H9 (cell line): ENCODE data around the gene SNX33. TPM values are rescaled to one million over a fixed set of nuclear protein-coding genes. Genes with fewer than 3 reads are reported as not detected.

Experiments used
- DNase-seq: peaks from one replicate; pipeline ENCODE4 v3.0.0-alpha.2; 2017
- H2AFZ ChIP-seq: one replicate; pipeline ENCODE4 v1.6.1; 2013; ENCODE audit warnings: mild to moderate bottlenecking, low read length, control low read depth, moderate library complexity
- H2AK5ac ChIP-seq: 2 replicates; pipeline ENCODE4 v1.6.1; 2013; ENCODE audit warnings: low read length, control low read depth, mixed read lengths; ENCODE audit not compliant: insufficient read length
- H2BK120ac ChIP-seq: one replicate; pipeline ENCODE4 v1.6.1; 2013; ENCODE audit warnings: low read depth, mild to moderate bottlenecking, low read length, control low read depth, inconsistent platforms; ENCODE audit not compliant: poor library complexity, severe bottlenecking
- H2BK12ac ChIP-seq: 2 replicates; pipeline ENCODE4 v1.6.1; 2013; ENCODE audit warnings: low read length, control low read depth, mixed read lengths, low read depth; ENCODE audit not compliant: insufficient read length
- H2BK15ac ChIP-seq: 2 replicates; pipeline ENCODE4 v1.6.1; 2013; ENCODE audit warnings: low read depth, low read length, control low read depth
- H2BK20ac ChIP-seq: one replicate; pipeline ENCODE4 v1.6.1; 2013; ENCODE audit warnings: low read depth, mild to moderate bottlenecking, low read length, control low read depth, inconsistent platforms; ENCODE audit not compliant: poor library complexity, severe bottlenecking
- H2BK5ac ChIP-seq: 2 replicates; pipeline ENCODE4 v1.6.1; 2013; ENCODE audit warnings: low read length, control low read depth, mixed read lengths; ENCODE audit not compliant: insufficient read length
- H3K14ac ChIP-seq: 2 replicates; pipeline ENCODE4 v1.6.1; 2013; ENCODE audit warnings: low read length, control low read depth; ENCODE audit not compliant: insufficient read depth
- H3K18ac ChIP-seq: 2 replicates; pipeline ENCODE4 v1.6.1; 2013; ENCODE audit warnings: low read depth, mild to moderate bottlenecking, mixed read lengths, low read length, control low read depth; ENCODE audit not compliant: insufficient read length
- H3K23ac ChIP-seq: 2 replicates; pipeline ENCODE4 v1.6.1; 2013; ENCODE audit warnings: low read length, control low read depth, mixed read lengths, low read depth; ENCODE audit not compliant: insufficient read length
- H3K23me2 ChIP-seq: 2 replicates; pipeline ENCODE4 v1.6.1; 2013; ENCODE audit warnings: low read depth, mild to moderate bottlenecking, mixed read lengths, low read length, control low read depth; ENCODE audit not compliant: insufficient read length, poor library complexity, severe bottlenecking
- H3K27ac ChIP-seq: 2 replicates; pipeline ENCODE4 v1.5.1; 2013; ENCODE audit warnings: low read length, control low read depth, mixed read lengths, low read depth; ENCODE audit not compliant: insufficient read length
- H3K27me3 ChIP-seq: 2 replicates; pipeline ENCODE4 v1.6.1; 2013; ENCODE audit warnings: low read length, control low read depth, inconsistent platforms; ENCODE audit not compliant: insufficient read depth
- H3K4ac ChIP-seq: 2 replicates; pipeline ENCODE4 v1.6.1; 2013; ENCODE audit warnings: low read depth, mild to moderate bottlenecking, control low read depth, inconsistent platforms, low read length, moderate library complexity
- H3K4me1 ChIP-seq: 2 replicates; pipeline ENCODE4 v1.6.1; 2013; ENCODE audit warnings: low read length, control low read depth, inconsistent platforms; ENCODE audit not compliant: insufficient read depth
- H3K4me2 ChIP-seq: 2 replicates; pipeline ENCODE4 v1.6.1; 2013; ENCODE audit warnings: low read length, control low read depth, mixed read lengths; ENCODE audit not compliant: insufficient read length, insufficient read depth
- H3K56ac ChIP-seq: 2 replicates; pipeline ENCODE4 v1.6.1; 2013; ENCODE audit warnings: low read depth, mild to moderate bottlenecking, mixed read lengths, low read length, control low read depth; ENCODE audit not compliant: insufficient read length
- H3K79me1 ChIP-seq: 2 replicates; pipeline ENCODE4 v1.6.1; 2013; ENCODE audit warnings: low read depth, mild to moderate bottlenecking, moderate library complexity, low read length, control low read depth, inconsistent platforms; ENCODE audit not compliant: insufficient read depth, poor library complexity, severe bottlenecking
- H3K79me2 ChIP-seq: 2 replicates; pipeline ENCODE4 v1.6.1; 2013; ENCODE audit warnings: low read length, control low read depth, inconsistent platforms; ENCODE audit not compliant: insufficient read depth
- H3K9ac ChIP-seq: 2 replicates; pipeline ENCODE4 v1.6.1; 2013; ENCODE audit warnings: low read length, control low read depth, mixed read lengths; ENCODE audit not compliant: insufficient read length; ENCODE audit errors: extremely low read depth
- H3K9me3 ChIP-seq: one replicate; pipeline ENCODE4 v1.6.1; 2013; ENCODE audit warnings: low read depth, low read length, inconsistent platforms; ENCODE audit not compliant: control insufficient read depth
- H3T11ph ChIP-seq: one replicate; pipeline ENCODE4 v1.6.1; 2013; ENCODE audit warnings: mild to moderate bottlenecking, low read length, control low read depth, inconsistent platforms
- H4K20me1 ChIP-seq: one replicate; pipeline ENCODE4 v1.6.1; 2013; ENCODE audit not compliant: control insufficient read depth, insufficient read length, insufficient read depth
- H4K5ac ChIP-seq: 2 replicates; pipeline ENCODE4 v1.6.1; 2013; ENCODE audit warnings: low read depth, mild to moderate bottlenecking, mixed read lengths, low read length, control low read depth; ENCODE audit not compliant: insufficient read length
- H4K8ac ChIP-seq: replicated peaks from 2 replicates; pipeline ENCODE4 v1.6.1; 2013; ENCODE audit warnings: low read length, control low read depth, mixed read lengths, low read depth; ENCODE audit not compliant: insufficient read length
- H4K91ac ChIP-seq: 2 replicates; pipeline ENCODE4 v1.6.1; 2013; ENCODE audit warnings: low read depth, mild to moderate bottlenecking, moderate library complexity, mixed read lengths, low read length, control low read depth; ENCODE audit not compliant: insufficient read length
- H3K27ac Mint-ChIP-seq, 3 experiments: 2 replicates in 2 of 3; 3 replicates in 1 of 3; pipeline ENCODE4 v1.8.0; 2020 to 2021; ENCODE audit warnings: mixed read lengths in 3 of 3, mild to moderate bottlenecking in 1 of 3, moderate library complexity in 1 of 3
- H3K27me3 Mint-ChIP-seq: 2 replicates; pipeline ENCODE4 v1.8.0; 2021; ENCODE audit warnings: low read depth, mild to moderate bottlenecking, moderate library complexity, mixed read lengths
- H3K36me3 Mint-ChIP-seq, 3 experiments: 2 replicates in 2 of 3; 3 replicates in 1 of 3; pipeline ENCODE4 v1.8.0; 2020 to 2021; ENCODE audit warnings: low read depth in 3 of 3, mixed read lengths in 3 of 3; ENCODE audit not compliant: insufficient read depth in 1 of 3
- H3K4me1 Mint-ChIP-seq, 2 experiments: 2 replicates each; pipeline ENCODE4 v1.8.0; 2020; ENCODE audit warnings: mixed read lengths in 2 of 2
- H3K4me3 Mint-ChIP-seq, 2 experiments: 2 replicates in 1 of 2; 3 replicates in 1 of 2; pipeline ENCODE4 v1.8.0; 2020 to 2021; ENCODE audit warnings: mild to moderate bottlenecking in 2 of 2, mixed read lengths in 2 of 2, moderate library complexity in 1 of 2
- H3K9me3 Mint-ChIP-seq, 2 experiments: 2 replicates in 1 of 2; 3 replicates in 1 of 2; pipeline ENCODE4 v1.8.0; 2020; ENCODE audit warnings: mild to moderate bottlenecking in 2 of 2, mixed read lengths in 2 of 2, moderate library complexity in 1 of 2
- WGBS: extraction: QIAGEN DNeasy Blood & Tissue Kit; methylation state at CpG from one replicate; pipeline ENCODE4 v1.1.7; 2013; ENCODE audit warnings: missing lambda C conversion rate, low lambda C conversion rate, mixed read lengths; ENCODE audit not compliant: insufficient read length; ENCODE audit errors: extremely low coverage; 5-methylcytosine and 5-hydroxymethylcytosine counted together
- total RNA-seq: library from RNA; stranded (reverse); gene quantifications from 2 replicates; pipeline ENCODE4 v1.2.1, GENCODE V29; 2021
- TF ChIP-seq, protein P1 (sequence below): fragments of 200-600 bp; sonication (generic); conservative IDR thresholded peaks from 3 replicates; pipeline ENCODE4 v1.8.0; 2021; ENCODE audit warnings: antibody characterized with exemption, mild to moderate bottlenecking

The SNX33 gene
- total RNA-seq, 1 experiment from 2014 or later = 17.7 TPM

DNA sequence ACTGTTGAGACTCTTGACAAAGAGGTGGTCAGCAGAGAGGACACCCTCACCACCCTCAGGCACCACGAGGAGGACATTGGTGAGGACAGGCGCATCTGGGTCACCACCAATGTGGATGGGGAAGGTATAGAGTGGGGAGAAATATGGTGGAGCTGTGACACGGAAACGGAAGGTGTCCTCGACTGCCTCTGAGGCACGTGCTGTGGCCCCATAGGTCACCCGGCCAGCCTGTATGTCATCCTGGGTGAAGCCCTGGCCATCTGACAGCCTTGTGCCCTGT is 40.5 kb downstream of the SNX33 start:
- Histone ChIP-seq H3K27me3 (no peaks in the 10 kb centered on the region), H4K5ac (no peak overlapping the region), H2BK15ac (no peak overlapping the region), H4K20me1 (no peaks in the 10 kb centered on the region), H3K9me3 (no peaks in the 10 kb centered on the region), H3K79me2 (no peaks in the 10 kb centered on the region), H2BK120ac (no peak overlapping the region), H2BK12ac (no peak overlapping the region), H3K14ac (no peak overlapping the region), H3K56ac (no peak overlapping the region), H3T11ph (no peak overlapping the region), H2AFZ (no peak overlapping the region), H3K4me2 (no peak overlapping the region), H3K23ac (no peak overlapping the region), H2BK20ac (no peak overlapping the region), H2BK5ac (no peak overlapping the region), H3K9ac (no peak overlapping the region), H3K18ac (no peak overlapping the region), H3K79me1 (no peaks in the 10 kb centered on the region), H3K4me1 (no peaks in the 10 kb centered on the region), H4K91ac (no peak overlapping the region), H3K27ac (no peak overlapping the region), H3K23me2 (no peaks in the 10 kb centered on the region), H4K8ac (no peak overlapping the region), H2AK5ac (no peak overlapping the region), H3K4ac (no peak overlapping the region)
- peaks cover 5 to 15% of the 10 kb centered on the region in 2 experiments for H3K4me1 Mint-ChIP-seq
- peaks cover 6% of the 10 kb centered on the region for H3K27me3 Mint-ChIP-seq
- peaks cover 3 to 4% (median 3%) of the 10 kb centered on the region in 3 experiments; a peak in 3 of 7 replicates for H3K36me3 Mint-ChIP-seq
- peak overlapping the region in 1 of 3 experiments; percentile 82; a peak in 1 of 7 replicates for H3K27ac Mint-ChIP-seq
- no peak for DNase-seq
- WGBS = no CpG with 5 or more reads among the region's 7 CpGs
- H3K4me3 Mint-ChIP-seq = no peak overlapping the region
- no peaks in the 10 kb centered on the region; a peak in 1 of 5 replicates for H3K9me3 Mint-ChIP-seq
- TF ChIP-seq, protein P1, sequence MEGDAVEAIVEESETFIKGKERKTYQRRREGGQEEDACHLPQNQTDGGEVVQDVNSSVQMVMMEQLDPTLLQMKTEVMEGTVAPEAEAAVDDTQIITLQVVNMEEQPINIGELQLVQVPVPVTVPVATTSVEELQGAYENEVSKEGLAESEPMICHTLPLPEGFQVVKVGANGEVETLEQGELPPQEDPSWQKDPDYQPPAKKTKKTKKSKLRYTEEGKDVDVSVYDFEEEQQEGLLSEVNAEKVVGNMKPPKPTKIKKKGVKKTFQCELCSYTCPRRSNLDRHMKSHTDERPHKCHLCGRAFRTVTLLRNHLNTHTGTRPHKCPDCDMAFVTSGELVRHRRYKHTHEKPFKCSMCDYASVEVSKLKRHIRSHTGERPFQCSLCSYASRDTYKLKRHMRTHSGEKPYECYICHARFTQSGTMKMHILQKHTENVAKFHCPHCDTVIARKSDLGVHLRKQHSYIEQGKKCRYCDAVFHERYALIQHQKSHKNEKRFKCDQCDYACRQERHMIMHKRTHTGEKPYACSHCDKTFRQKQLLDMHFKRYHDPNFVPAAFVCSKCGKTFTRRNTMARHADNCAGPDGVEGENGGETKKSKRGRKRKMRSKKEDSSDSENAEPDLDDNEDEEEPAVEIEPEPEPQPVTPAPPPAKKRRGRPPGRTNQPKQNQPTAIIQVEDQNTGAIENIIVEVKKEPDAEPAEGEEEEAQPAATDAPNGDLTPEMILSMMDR = no peak
